Measurements from ENCODE around the gene CACNA1A. TPM values are rescaled to one million over a fixed set of nuclear protein-coding genes. Genes with fewer than 3 reads are reported as not detected.
"Not testable (repeated sequence)": the region's sequence is repeated elsewhere in the genome, so short reads cannot be mapped to it uniquely, and the experiment has no call there.

CACNA1A gene
- total RNA-seq, 2 experiments from 2014 or later, result 0.30 to 0.45 TPM

GRCh38 chr19:13187419-13187818 lies 318.9 kb downstream of the CACNA1A start:
- no peaks in the 10 kb centered on the region for H3K9me3 ChIP-seq (ENCODE audit: control insufficient read depth in 1 of 2, insufficient read depth in 1 of 2, low read length in 2 of 2)
- CTCF ChIA-PET, result interaction anchor here (2.2 kb wide), 1 partner anchor 8 kb away, joined by 10 read pairs; no protein-coding TSS in a partner anchor
- no peak for DNase-seq
- Mint-ChIP-seq H3K27ac (peak overlapping the region; percentile 55), H3K9me3 (no peaks in the 10 kb centered on the region), H3K4me3 (no peak overlapping the region), H3K36me3 (ENCODE audit: low read depth) (no peaks in the 10 kb centered on the region), H3K4me1 (ENCODE audit: low read depth) (peaks cover 23% of the 10 kb centered on the region), H3K27me3 (no peaks in the 10 kb centered on the region)
- no peaks in the 10 kb centered on the region for H3K27me3 ChIP-seq (ENCODE audit: control insufficient read depth in 1 of 2, insufficient read depth in 2 of 2, low read length in 2 of 2)
- no peaks in the 10 kb centered on the region for H3K36me3 ChIP-seq (ENCODE audit: insufficient read depth, low read length)
- peaks cover 42% of the 10 kb centered on the region for H3K4me1 ChIP-seq (ENCODE audit: insufficient read depth, low read length)
- TF ChIP-seq CTCF (IDR thresholded peaks at IDR 0.05), result no peak
- no peak for ATAC-seq (ENCODE audit: poor library complexity)
- POLR2A ChIA-PET, result interaction anchor here (1.2 kb wide), 2 partner anchors 20 to 35 kb away, joined by 3 to 5 read pairs; no protein-coding TSS in a partner anchor
- no peak overlapping the region for H3K27ac ChIP-seq (ENCODE audit: low read depth in 1 of 2, low read length in 2 of 2)
- intact Hi-C loops (cut with DNase I, micrococcal nuclease), result no loop called here
- no peak overlapping the region for H3K4me3 ChIP-seq (ENCODE audit: low read length)

- peaks cover 46% of the 10 kb centered on the region for H3K4me1 ChIP-seq (ENCODE audit: insufficient read depth, low read length)
- H3K4me3 ChIP-seq (ENCODE audit: low read length); H3K36me3 ChIP-seq (ENCODE audit: insufficient read depth, low read length); H3K27me3 ChIP-seq (ENCODE audit: control insufficient read depth in 1 of 2, insufficient read depth in 2 of 2, low read length in 2 of 2); POLR2A ChIA-PET; DNase-seq; H3K27ac ChIP-seq (ENCODE audit: low read depth in 1 of 2, low read length in 2 of 2); H3K27ac Mint-ChIP-seq; ATAC-seq (ENCODE audit: poor library complexity); H3K4me3 Mint-ChIP-seq; H3K36me3 Mint-ChIP-seq (ENCODE audit: low read depth); H3K27me3 Mint-ChIP-seq; intact Hi-C loops (cut with DNase I, micrococcal nuclease); H3K9me3 Mint-ChIP-seq; H3K9me3 ChIP-seq (ENCODE audit: control insufficient read depth in 1 of 2, insufficient read depth in 1 of 2, low read length in 2 of 2): not testable (repeated sequence)
- H3K4me1 Mint-ChIP-seq (ENCODE audit: low read depth), result peaks cover 30% of the 10 kb centered on the region
- CTCF ChIA-PET, result interaction anchor here (2.2 kb wide), 1 partner anchor 8 kb away, joined by 10 read pairs; no protein-coding TSS in a partner anchor
Measured at GRCh38 chr19:13186688-13187087, 319.6 kb downstream of the CACNA1A start.

GRCh38 chr19:13185763-13186657 lies 320.3 kb downstream of the CACNA1A start:
- H3K4me1 Mint-ChIP-seq (ENCODE audit: low read depth), result peaks cover 33% of the 10 kb centered on the region
- H3K27ac Mint-ChIP-seq; ATAC-seq (ENCODE audit: poor library complexity); H3K27me3 ChIP-seq (ENCODE audit: control insufficient read depth in 1 of 2, insufficient read depth in 2 of 2, low read length in 2 of 2); H3K27ac ChIP-seq (ENCODE audit: low read depth in 1 of 2, low read length in 2 of 2); H3K4me3 ChIP-seq (ENCODE audit: low read length); H3K36me3 Mint-ChIP-seq (ENCODE audit: low read depth); H3K4me3 Mint-ChIP-seq; H3K9me3 Mint-ChIP-seq; H3K9me3 ChIP-seq (ENCODE audit: control insufficient read depth in 1 of 2, insufficient read depth in 1 of 2, low read length in 2 of 2); intact Hi-C loops (cut with DNase I, micrococcal nuclease); H3K27me3 Mint-ChIP-seq; H3K36me3 ChIP-seq (ENCODE audit: insufficient read depth, low read length): not testable (repeated sequence)
- POLR2A ChIA-PET, result interaction anchor here (0.7 kb wide), 1 partner anchor 625 kb away, joined by 3 read pairs; no protein-coding TSS in a partner anchor
- CTCF ChIA-PET, result interaction anchor here (2.2 kb wide), 1 partner anchor 9 kb away, joined by 10 read pairs; no protein-coding TSS in a partner anchor
- peaks cover 45% of the 10 kb centered on the region for H3K4me1 ChIP-seq (ENCODE audit: insufficient read depth, low read length)
- DNase-seq, result peak in 1 of 14 experiments; percentile 30

- H3K27me3 Mint-ChIP-seq; H3K27ac ChIP-seq (ENCODE audit: low read depth in 1 of 2, low read length in 2 of 2); H3K36me3 Mint-ChIP-seq (ENCODE audit: low read depth); H3K4me3 Mint-ChIP-seq; H3K27ac Mint-ChIP-seq; H3K4me3 ChIP-seq (ENCODE audit: low read length); ATAC-seq (ENCODE audit: poor library complexity); DNase-seq; H3K27me3 ChIP-seq (ENCODE audit: control insufficient read depth in 1 of 2, insufficient read depth in 2 of 2, low read length in 2 of 2); intact Hi-C loops (cut with DNase I, micrococcal nuclease); H3K9me3 Mint-ChIP-seq; H3K36me3 ChIP-seq (ENCODE audit: insufficient read depth, low read length); H3K9me3 ChIP-seq (ENCODE audit: control insufficient read depth in 1 of 2, insufficient read depth in 1 of 2, low read length in 2 of 2): not testable (repeated sequence)
- CTCF ChIA-PET, result interaction anchor here (2.0 kb wide), 1 partner anchor 11 kb away, joined by 7 read pairs; no protein-coding TSS in a partner anchor
- peaks cover 52% of the 10 kb centered on the region for H3K4me1 ChIP-seq (ENCODE audit: insufficient read depth, low read length)
- H3K4me1 Mint-ChIP-seq (ENCODE audit: low read depth), result peaks cover 44% of the 10 kb centered on the region
- POLR2A ChIA-PET, result interaction anchor here (0.6 to 1.0 kb wide), 2 partner anchors 18 to 24 kb away, joined by 4 read pairs; no protein-coding TSS in a partner anchor
Measured at GRCh38 chr19:13184926-13185325, 321.4 kb downstream of the CACNA1A start.
